ENCODE measurements around the gene WDR81.
"Not testable (repeated sequence)": the region's sequence is repeated elsewhere in the genome, so short reads cannot be mapped to it uniquely, and the experiment has no call there.

The WDR81 gene

DNA sequence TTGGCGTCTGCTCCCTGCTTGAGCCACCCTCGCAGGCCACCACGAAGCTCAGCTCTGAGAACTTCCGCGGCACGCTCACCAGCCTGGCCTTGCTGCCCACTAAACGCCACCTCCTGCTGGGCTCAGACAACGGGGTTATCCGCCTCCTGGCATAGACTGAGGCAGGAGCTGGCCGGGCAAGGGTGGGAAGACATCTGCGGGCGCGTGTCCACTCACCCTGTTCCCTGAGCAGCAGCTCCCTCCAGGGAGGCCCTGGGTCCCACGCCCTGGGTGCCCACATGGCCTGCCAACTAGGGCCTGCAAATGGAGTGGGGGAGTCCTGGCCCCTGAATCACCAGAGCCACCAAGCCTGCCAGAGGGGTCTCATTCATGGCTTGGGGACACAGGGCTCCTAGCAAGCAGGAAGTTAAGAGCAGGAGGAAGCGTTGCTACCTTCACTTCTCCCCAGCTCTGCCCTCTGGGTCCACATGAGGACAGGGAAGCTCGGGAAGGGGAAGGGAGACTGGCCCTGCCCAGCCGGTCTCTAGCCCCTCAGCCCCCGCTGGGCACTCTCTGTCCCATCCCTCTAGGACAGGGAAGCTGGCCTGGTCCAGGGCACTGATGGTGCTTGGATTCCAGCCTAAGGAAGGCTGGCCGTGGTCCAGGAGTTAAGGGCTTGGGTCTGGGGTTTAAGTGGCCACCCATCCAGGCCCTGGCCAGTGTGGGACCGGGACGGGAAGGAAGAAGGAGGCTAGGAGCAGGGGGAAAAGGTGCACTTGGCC, 13.2 kb downstream of the WDR81 start:
- H3K9me3 ChIP-seq: no peaks in the 10 kb centered on the region
- H3K27me3 ChIP-seq: no peaks in the 10 kb centered on the region
- H3K9ac ChIP-seq: no peak overlapping the region
- peaks cover 47% of the 10 kb centered on the region for H3K4me1 ChIP-seq
- H3K36me3 ChIP-seq: peaks cover 44% of the 10 kb centered on the region
- H4K20me1 ChIP-seq: no peaks in the 10 kb centered on the region
- H3K4me3 ChIP-seq: no peak overlapping the region
- H3K27ac ChIP-seq: no peak overlapping the region
- no peak overlapping the region for H3K4me2 ChIP-seq
- no peak for TF ChIP-seq Cebpa-rat (IDR thresholded peaks at IDR 0.05)

DNA sequence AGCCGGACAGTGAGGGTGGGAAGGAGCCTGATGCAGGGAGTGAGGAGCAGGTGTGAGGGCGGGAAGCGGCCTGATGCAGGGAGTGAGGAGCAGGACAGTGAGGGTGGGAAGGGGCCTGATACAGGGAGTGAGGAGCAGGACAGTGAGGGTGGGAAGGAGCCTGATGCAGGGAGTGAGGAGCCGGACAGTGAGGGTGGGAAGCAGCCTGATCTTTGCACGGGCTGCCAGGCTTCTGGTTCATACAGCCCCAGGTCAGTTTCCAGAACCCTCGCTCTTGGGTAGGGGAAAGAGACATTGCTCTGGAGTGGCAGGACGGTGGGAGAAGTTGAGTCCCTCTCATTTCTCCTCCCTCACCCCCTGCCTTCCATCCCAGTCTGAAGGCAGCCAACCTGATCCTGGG, 17.4 kb downstream of the WDR81 start:
- not testable (repeated sequence) for H4K20me1 ChIP-seq, H3K27me3 ChIP-seq, H3K4me1 ChIP-seq, H3K4me2 ChIP-seq, H3K9ac ChIP-seq, H3K4me3 ChIP-seq, H3K9me3 ChIP-seq
- Histone ChIP-seq H3K27ac (0 out of 2 replicates have a peak overlapping the region, but pooled peaks have one; percentile 22), H3K36me3 (peaks cover 15% of the 10 kb centered on the region)

DNA sequence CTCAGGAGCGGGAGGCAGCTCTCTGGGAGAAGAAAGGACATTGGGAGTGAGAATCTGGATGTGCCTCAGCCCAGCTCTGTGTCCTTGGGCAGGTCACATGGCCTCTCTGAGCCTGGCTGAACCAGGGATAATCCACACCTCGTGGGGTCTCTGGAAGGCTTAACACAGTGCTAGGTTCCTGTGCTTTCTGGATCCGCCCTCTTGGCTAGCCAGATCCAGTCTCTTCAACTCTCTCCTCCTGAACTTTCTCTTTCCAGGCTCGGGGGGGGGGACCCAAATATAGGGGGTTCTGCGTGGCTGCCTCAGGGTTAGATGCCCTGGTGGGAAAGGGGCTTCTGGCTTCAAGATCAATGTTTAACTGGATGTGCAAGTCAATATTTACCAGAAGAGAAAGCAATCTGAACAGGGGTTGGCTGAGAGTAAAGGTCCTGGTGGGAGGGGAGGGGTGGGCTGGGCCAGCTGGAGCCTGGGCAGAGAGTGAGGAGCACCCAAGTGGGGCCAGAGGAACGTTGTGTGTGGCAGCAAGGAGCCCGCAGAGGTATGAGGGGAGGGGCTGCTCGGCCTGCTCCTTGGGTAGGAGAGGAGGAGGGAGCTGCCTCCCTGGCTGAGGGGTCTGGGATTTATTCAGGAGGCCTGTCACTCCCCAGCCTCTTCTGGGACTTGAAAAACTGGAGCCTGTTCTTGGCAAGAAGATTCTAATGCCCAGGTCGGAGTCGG, 18.0 kb downstream of the WDR81 start, which contains the start of gene SERPINF2:
SERPINF2 (plus strand) TSS at position 501 of the 717 bp plus-strand sequence. CDS start 2,125 bp downstream, outside the sequence.
- Histone ChIP-seq H3K4me2 (no peak within 1 kb of the TSS), H3K9me3 (no peaks in the 10 kb centered on the region), H3K9ac (no peak within 1 kb of the TSS), H4K20me1 (no peaks in the 10 kb centered on the region), H3K4me3 (no peak within 1 kb of the TSS), H3K36me3 (peaks cover 8% of the 10 kb centered on the region), H3K27me3 (no peaks in the 10 kb centered on the region), H3K4me1 (peaks cover 4% of the 10 kb centered on the region; the same call in 1 of the 2 replicates), H3K27ac (0 out of 2 replicates have a peak within 1 kb of the TSS, but pooled peaks have one; percentile 22)
- no peak for TF ChIP-seq Cebpa-rat (IDR thresholded peaks at IDR 0.05)

DNA sequence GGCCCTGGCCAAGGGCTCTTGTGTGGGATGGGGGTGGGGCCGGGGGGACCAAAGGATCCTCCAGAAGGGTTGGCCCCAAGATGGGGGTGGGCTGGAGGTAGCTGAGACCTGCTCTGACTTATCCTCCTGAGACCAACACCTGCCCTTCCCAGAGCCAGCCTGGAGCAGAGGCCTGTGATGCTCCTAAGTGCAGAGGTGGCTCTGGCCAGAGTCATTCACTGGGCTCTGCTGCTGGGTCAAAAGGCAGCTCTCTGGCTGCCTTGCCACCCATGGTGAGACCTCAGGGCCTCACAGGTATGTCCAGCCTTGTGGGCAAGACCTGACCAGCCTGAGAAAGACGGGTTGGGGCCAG, 18.6 kb downstream of the WDR81 start:
- TF ChIP-seq Cebpa-rat (IDR thresholded peaks at IDR 0.05): no peak
- Histone ChIP-seq H4K20me1 (no peaks in the 10 kb centered on the region), H3K27me3 (no peaks in the 10 kb centered on the region), H3K4me3 (no peak overlapping the region), H3K9me3 (no peaks in the 10 kb centered on the region), H3K4me1 (peaks cover 4% of the 10 kb centered on the region; the same call in 1 of the 2 replicates), H3K9ac (no peak overlapping the region), H3K27ac (no peak overlapping the region), H3K4me2 (no peak overlapping the region), H3K36me3 (peaks cover 3% of the 10 kb centered on the region; the same call in 1 of the 2 replicates)

DNA sequence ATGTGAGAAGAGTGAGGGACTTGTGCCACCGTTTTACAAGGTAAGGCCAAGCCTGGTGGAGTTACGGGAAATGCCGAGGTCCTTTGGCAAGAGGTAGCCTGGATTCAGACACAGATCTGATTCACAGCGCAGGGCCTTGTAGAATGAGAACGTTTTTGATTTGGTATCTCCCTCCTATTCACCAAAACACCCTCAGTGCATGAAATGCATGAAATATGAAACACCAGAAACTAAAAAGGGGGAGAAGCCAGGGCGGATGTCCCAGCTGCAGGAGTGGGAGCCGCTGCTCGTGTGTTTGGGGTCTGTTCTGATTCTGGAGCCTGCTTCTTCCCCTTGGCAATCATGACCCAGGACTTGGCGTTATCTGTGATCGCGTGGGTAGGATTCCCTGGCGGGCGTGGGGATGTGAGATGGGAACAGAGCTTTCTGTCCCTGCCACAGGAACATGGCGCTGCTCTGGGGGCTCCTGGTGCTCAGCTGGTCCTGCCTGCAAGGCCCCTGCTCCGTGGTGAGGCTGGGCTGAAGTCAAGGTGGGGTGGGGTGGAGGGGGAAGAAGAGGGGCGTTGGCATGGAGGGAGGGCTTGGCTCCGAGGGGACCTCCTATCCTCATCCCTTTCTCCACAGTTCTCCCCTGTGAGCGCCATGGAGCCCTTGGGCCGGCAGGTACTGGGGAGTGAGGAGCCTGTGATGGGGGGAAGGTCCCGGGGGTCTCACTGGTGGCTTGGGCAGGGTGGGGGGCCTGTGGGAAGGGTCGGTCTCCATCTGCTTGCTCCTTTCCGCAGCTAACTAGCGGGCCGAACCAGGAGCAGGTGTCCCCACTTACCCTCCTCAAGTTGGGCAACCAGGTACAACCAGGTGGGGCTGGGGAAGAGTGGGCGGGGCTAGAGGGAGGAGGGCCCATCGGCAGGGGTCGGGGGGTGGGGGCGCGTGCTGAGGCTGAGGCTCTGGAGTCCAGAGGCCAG, 20.3 kb downstream of the WDR81 start:
- H3K9ac ChIP-seq: no peak overlapping the region

DNA sequence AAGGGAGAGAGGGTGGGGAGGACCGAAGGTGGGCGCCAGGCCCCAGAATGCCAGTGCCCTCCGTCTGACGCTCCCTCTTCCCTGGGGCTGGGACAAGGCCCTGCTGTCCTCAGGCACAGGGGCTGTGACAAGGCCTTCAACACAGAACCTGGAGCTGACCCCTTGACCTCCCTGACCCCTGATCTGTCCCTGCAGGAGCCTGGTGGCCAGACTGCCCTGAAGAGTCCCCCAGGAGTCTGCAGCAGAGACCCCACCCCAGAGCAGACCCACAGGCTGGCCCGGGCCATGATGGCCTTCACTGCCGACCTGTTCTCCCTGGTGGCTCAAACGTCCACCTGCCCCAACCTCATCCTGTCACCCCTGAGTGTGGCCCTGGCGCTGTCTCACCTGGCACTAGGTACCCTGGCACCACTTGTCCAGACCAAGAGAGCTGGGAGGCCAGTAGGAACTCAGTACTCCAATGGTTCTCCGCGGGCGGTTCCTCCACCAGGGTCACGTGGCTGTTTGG, 21.1 kb downstream of the WDR81 start:
- no peaks in the 10 kb centered on the region for H3K27me3 ChIP-seq
- no peak overlapping the region for H3K9ac ChIP-seq

More for the DNA sequence above, 20.3 kb downstream of the WDR81 start:
- Histone ChIP-seq H3K4me3 (no peak overlapping the region), H3K27ac (no peak overlapping the region), H3K9me3 (no peaks in the 10 kb centered on the region), H3K4me1 (peaks cover 4% of the 10 kb centered on the region; the same call in 1 of the 2 replicates), H3K27me3 (no peaks in the 10 kb centered on the region), H4K20me1 (no peaks in the 10 kb centered on the region), H3K4me2 (no peak overlapping the region), H3K36me3 (no peaks in the 10 kb centered on the region)
- TF ChIP-seq Cebpa-rat (IDR thresholded peaks at IDR 0.05): no peak

DNA sequence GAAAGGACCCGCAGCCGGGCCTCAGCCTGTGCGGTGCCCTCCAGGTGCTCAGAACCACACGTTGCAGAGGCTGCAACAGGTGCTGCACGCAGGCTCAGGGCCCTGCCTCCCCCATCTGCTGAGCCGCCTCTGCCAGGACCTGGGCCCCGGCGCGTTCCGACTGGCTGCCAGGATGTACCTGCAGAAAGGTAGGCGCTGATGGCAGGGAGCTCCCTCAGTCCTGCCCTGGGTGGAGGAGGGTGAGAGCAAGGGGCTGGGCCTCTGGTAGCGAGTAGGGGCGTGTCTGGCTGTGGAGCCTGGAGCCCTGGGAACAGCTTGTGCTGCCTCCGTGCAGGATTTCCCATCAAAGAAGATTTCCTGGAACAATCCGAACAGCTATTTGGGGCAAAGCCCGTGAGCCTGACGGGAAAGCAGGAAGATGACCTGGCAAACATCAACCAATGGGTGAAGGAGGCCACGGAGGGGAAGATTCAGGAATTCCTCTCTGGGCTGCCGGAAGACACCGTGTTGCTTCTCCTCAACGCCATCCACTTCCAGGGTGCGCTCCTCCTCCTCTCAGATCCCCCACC, 22.6 kb downstream of the WDR81 start:
- peaks cover 17% of the 10 kb centered on the region for H3K4me1 ChIP-seq
- no peak overlapping the region for H3K4me3 ChIP-seq
- no peak overlapping the region for H3K4me2 ChIP-seq

More for the DNA sequence above, 21.1 kb downstream of the WDR81 start:
- H3K36me3 ChIP-seq: no peaks in the 10 kb centered on the region
- TF ChIP-seq Cebpa-rat (IDR thresholded peaks at IDR 0.05): no peak
- H3K27ac ChIP-seq: no peak overlapping the region
- no peaks in the 10 kb centered on the region for H3K9me3 ChIP-seq
- no peak overlapping the region for H3K4me2 ChIP-seq
- peaks cover 4% of the 10 kb centered on the region; the same call in 1 of the 2 replicates for H3K4me1 ChIP-seq
- no peak overlapping the region for H3K4me3 ChIP-seq
- H4K20me1 ChIP-seq: no peaks in the 10 kb centered on the region

DNA sequence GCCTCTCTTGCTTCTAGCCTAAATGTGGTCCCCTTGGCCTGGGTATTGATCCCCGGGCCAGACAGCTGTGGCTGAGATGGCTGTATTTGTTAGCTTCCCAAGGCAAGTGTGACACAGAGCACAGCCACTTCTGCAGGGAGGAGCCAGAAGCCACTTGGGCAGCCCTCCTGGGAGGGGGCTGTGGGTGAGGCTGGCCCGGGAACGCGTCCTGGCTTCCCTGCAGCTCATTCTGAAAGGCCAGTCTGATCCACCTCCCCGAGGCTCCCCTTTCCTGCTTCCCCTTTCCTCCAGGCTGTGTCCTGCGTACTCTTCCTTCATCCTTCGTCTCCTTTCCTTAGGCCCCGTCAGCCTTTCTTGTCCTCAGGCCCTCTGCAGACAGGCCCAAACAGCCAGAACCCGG, 26.1 kb downstream of the WDR81 start:
- Histone ChIP-seq H3K9ac (no peak overlapping the region), H3K27me3 (no peaks in the 10 kb centered on the region)
- no peak for TF ChIP-seq Cebpa-rat (IDR thresholded peaks at IDR 0.05)

More for the DNA sequence above, 22.6 kb downstream of the WDR81 start:
- H3K27me3 ChIP-seq: no peaks in the 10 kb centered on the region
- H3K9me3 ChIP-seq: no peaks in the 10 kb centered on the region
- TF ChIP-seq Cebpa-rat (IDR thresholded peaks at IDR 0.05): no peak
- H3K36me3 ChIP-seq: no peaks in the 10 kb centered on the region
- no peak overlapping the region for H3K27ac ChIP-seq
- H4K20me1 ChIP-seq: no peaks in the 10 kb centered on the region
- H3K9ac ChIP-seq: no peak overlapping the region

More for the DNA sequence above, 26.1 kb downstream of the WDR81 start:
- Histone ChIP-seq H3K36me3 (no peaks in the 10 kb centered on the region), H4K20me1 (no peaks in the 10 kb centered on the region), H3K4me2 (no peak overlapping the region), H3K4me3 (no peak overlapping the region), H3K4me1 (peaks cover 33% of the 10 kb centered on the region), H3K27ac (no peak overlapping the region), H3K9me3 (no peaks in the 10 kb centered on the region)

All from BLaER1 (cell line).